UCSD-AML1 (cell line): Measurements from ENCODE around the gene PKNOX2.

ENCODE experiments used
- DNase-seq: peaks from one replicate; lab custom pipeline; 2025; ENCODE audit not compliant: unreplicated experiment; lab: John Stamatoyannopoulos, UW

PKNOX2 gene

GRCh38 chr11:125401746-125402145 is 237.2 kb downstream of the PKNOX2 start:
- DNase-seq = no peak

GRCh38 chr11:125402435-125402834 is 237.9 kb downstream of the PKNOX2 start:
- no peak for DNase-seq

- no peak for DNase-seq
Observed at GRCh38 chr11:125404157-125404810, 239.7 kb downstream of the PKNOX2 start.

GRCh38 chr11:125404811-125405790 is 240.6 kb downstream of the PKNOX2 start:
- peak; percentile 51 for DNase-seq

- no peak for DNase-seq
Observed at GRCh38 chr11:125407046-125407445, 242.5 kb downstream of the PKNOX2 start.

GRCh38 chr11:125408311-125408711 is 243.8 kb downstream of the PKNOX2 start:
- DNase-seq = no peak

GRCh38 chr11:125410091-125410490 is 245.5 kb downstream of the PKNOX2 start:
- no peak for DNase-seq

- no peak for DNase-seq
Observed at GRCh38 chr11:125412177-125412496, 247.6 kb downstream of the PKNOX2 start.

- DNase-seq = no peak
Observed at GRCh38 chr11:125412509-125412908, 248.0 kb downstream of the PKNOX2 start.

GRCh38 chr11:125413226-125413625 is 248.7 kb downstream of the PKNOX2 start:
- DNase-seq = no peak

- no peak for DNase-seq
Observed at GRCh38 chr11:125414121-125414520, 249.6 kb downstream of the PKNOX2 start.

GRCh38 chr11:125416981-125417935 is 252.7 kb downstream of the PKNOX2 start:
- DNase-seq = no peak

- no peak for DNase-seq
Observed at GRCh38 chr11:125418396-125418795, 253.8 kb downstream of the PKNOX2 start.

- no peak for DNase-seq
Observed at GRCh38 chr11:125422681-125423080, 258.1 kb downstream of the PKNOX2 start.

- DNase-seq = no peak
Observed at GRCh38 chr11:125423247-125423849, 258.8 kb downstream of the PKNOX2 start.

- no peak for DNase-seq
Observed at GRCh38 chr11:125425601-125426000, 261.1 kb downstream of the PKNOX2 start.

GRCh38 chr11:125426818-125427528 is 262.4 kb downstream of the PKNOX2 start:
- no peak for DNase-seq

- peak; percentile 34 for DNase-seq
Observed at GRCh38 chr11:125428486-125429173, 264.1 kb downstream of the PKNOX2 start.

- peak; percentile 40 for DNase-seq
Observed at GRCh38 chr11:125429174-125429707, 264.7 kb downstream of the PKNOX2 start.
